ENCODE measurements around the gene NPDC1. TPM values are rescaled to one million over a fixed set of nuclear protein-coding genes. Genes with fewer than 3 reads are reported as not detected.

The NPDC1 gene
- total RNA-seq, 4 donors from 2014 or later = 58.0 to 972 (median 274) TPM

GRCh38 chr9:137021979-137022661 is 23.9 kb downstream of the NPDC1 start:
- peak; percentile 97 for DNase-seq
- no peak overlapping the region for H3K4me3 ChIP-seq
- TF ChIP-seq POLR2A (IDR thresholded peaks at IDR 0.05) (peak; percentile 65), EP300 (IDR thresholded peaks at IDR 0.05; ENCODE audit: low read depth) (no peak), CTCF (IDR thresholded peaks at IDR 0.05) (no peak), POLR2AphosphoS5 (IDR thresholded peaks at IDR 0.05) (peak; percentile 68 to 81 (median 74))
- H3K27ac ChIP-seq = peak overlapping the region; percentile 67 to 82 (median 70)
- intact Hi-C loops (cut with DNase I; ENCODE audit: low total_unique reads) = no loop called here
- WGBS, 2 donors (ENCODE audit: low coverage in 1 of 2) = 23% methylated on average over 30 of the region's 30 CpGs; no CpG with 5 or more reads in 1 of the 2 donors
- peaks cover 3 to 35% (median 28%) of the 10 kb centered on the region in 4 donors for H3K4me1 ChIP-seq
- H3K27me3 ChIP-seq = no peaks in the 10 kb centered on the region
- no peaks in the 10 kb centered on the region for H3K9me3 ChIP-seq
- no peaks in the 10 kb centered on the region for H3K36me3 ChIP-seq
- in situ Hi-C loops (cut with MboI; ENCODE audit: low pct_ligation_motif_present in 1 of 4, low pct_unique_long_range_greater_than_20kb in 1 of 4, low sequenced_read_pairs in 3 of 4) = no loop called here

GRCh38 chr9:137021568-137021978 is 24.4 kb downstream of the NPDC1 start:
- 69% methylated on average over 3 of the region's 6 CpGs; no CpG with 5 or more reads in 1 of the 2 donors for WGBS, 2 donors (ENCODE audit: low coverage in 1 of 2)
- Histone ChIP-seq H3K36me3 (no peaks in the 10 kb centered on the region), H3K4me3 (no peak overlapping the region), H3K4me1 (peaks cover 0 to 30% (median 22%) of the 10 kb centered on the region in 4 donors), H3K9me3 (no peaks in the 10 kb centered on the region), H3K27ac (peak overlapping the region in 1 of 4 donors; percentile 39), H3K27me3 (no peaks in the 10 kb centered on the region)
- intact Hi-C loops (cut with DNase I; ENCODE audit: low total_unique reads) = no loop called here
- DNase-seq = no peak
- no peak for TF ChIP-seq POLR2A (IDR thresholded peaks at IDR 0.05)
- no peak for TF ChIP-seq CTCF (IDR thresholded peaks at IDR 0.05)
- no peak for TF ChIP-seq POLR2AphosphoS5 (IDR thresholded peaks at IDR 0.05)
- no peak for TF ChIP-seq EP300 (IDR thresholded peaks at IDR 0.05; ENCODE audit: low read depth)
- in situ Hi-C loops (cut with MboI; ENCODE audit: low pct_ligation_motif_present in 1 of 4, low pct_unique_long_range_greater_than_20kb in 1 of 4, low sequenced_read_pairs in 3 of 4) = no loop called here

GRCh38 chr9:137020771-137021567 is 25.0 kb downstream of the NPDC1 start:
- intact Hi-C loops (cut with DNase I; ENCODE audit: low total_unique reads) (no loop called here), in situ Hi-C loops (cut with MboI; ENCODE audit: low pct_ligation_motif_present in 1 of 4, low pct_unique_long_range_greater_than_20kb in 1 of 4, low sequenced_read_pairs in 3 of 4) (no loop called here)
- Histone ChIP-seq H3K27me3 (no peaks in the 10 kb centered on the region), H3K4me3 (no peak overlapping the region), H3K9me3 (no peaks in the 10 kb centered on the region), H3K27ac (peak overlapping the region in 1 of 4 donors; percentile 39), H3K36me3 (no peaks in the 10 kb centered on the region), H3K4me1 (peaks cover 0 to 24% (median 19%) of the 10 kb centered on the region in 4 donors)
- DNase-seq = no peak
- WGBS, 2 donors (ENCODE audit: low coverage in 1 of 2) = 92% methylated on average over 20 of the region's 32 CpGs; no CpG with 5 or more reads in 1 of the 2 donors
- no peak for TF ChIP-seq POLR2AphosphoS5 (IDR thresholded peaks at IDR 0.05)
- no peak for TF ChIP-seq CTCF (IDR thresholded peaks at IDR 0.05)
- TF ChIP-seq POLR2A (IDR thresholded peaks at IDR 0.05) = no peak
- no peak for TF ChIP-seq EP300 (IDR thresholded peaks at IDR 0.05; ENCODE audit: low read depth)
